ENCODE data around the gene ERC2. TPM values are rescaled to one million over a fixed set of nuclear protein-coding genes. Genes with fewer than 3 reads are reported as not detected.
A peak's percentile ranks its signal among the peaks of the same experiment; 100 is the strongest.

ERC2 gene
- total and polyA plus RNA-seq, 2 of the 8 experiments (the other 6 are each of a cell fraction or from before 2014, with no cell fraction given) = 16.4 to 22.8 TPM

- TF ChIP-seq TAF7 (optimal IDR thresholded peaks at IDR 0.05; ENCODE audit: borderline replicate concordance, low read depth, low read length) (peak; percentile 13), RNF2 (IDR thresholded peaks at IDR 0.05; ENCODE audit: borderline replicate concordance, low read depth, low read length, missing control alignments, poor library complexity, severe bottlenecking) (no peak), USF2 (IDR thresholded peaks at IDR 0.05; ENCODE audit: low read length) (no peak), POU5F1 (IDR thresholded peaks at IDR 0.05; ENCODE audit: low read depth, low read length) (no peak), TEAD4 (IDR thresholded peaks at IDR 0.05; ENCODE audit: low read depth, low read length) (peak; percentile 92), SAP30 (IDR thresholded peaks at IDR 0.05; ENCODE audit: insufficient read depth, insufficient replicate concordance, low read length) (no peak), SP1 (IDR thresholded peaks at IDR 0.05; ENCODE audit: low read depth, low read length) (no peak), CHD2 (IDR thresholded peaks at IDR 0.05; ENCODE audit: low read length) (no peak), SP4 (IDR thresholded peaks at IDR 0.05; ENCODE audit: low read length) (no peak), POLR2A (IDR thresholded peaks at IDR 0.05; ENCODE audit: control extremely low read depth in 1 of 2, low read depth in 2 of 2, low read length in 2 of 2) (no peak), GABPA (IDR thresholded peaks at IDR 0.05; ENCODE audit: borderline replicate concordance, insufficient read depth, low read length) (no peak), SUZ12 (IDR thresholded peaks at IDR 0.05; ENCODE audit: low read length) (no peak), SIN3A (conservative IDR thresholded peaks at IDR 0.05 in 1 of 2, IDR thresholded peaks at IDR 0.05 in 1 of 2; ENCODE audit: low read depth in 1 of 2, low read length in 2 of 2) (0 out of 4 replicates have a peak, but pooled peaks of 1 of the 2 experiments have one; percentile 9), GTF2F1 (IDR thresholded peaks at IDR 0.05; ENCODE audit: borderline replicate concordance, low read depth, low read length) (no peak), RBBP5 (IDR thresholded peaks at IDR 0.05; ENCODE audit: borderline replicate concordance, low read depth, low read length) (peak; percentile 93; the same call in 1 of the 2 replicates), NRF1 (IDR thresholded peaks at IDR 0.05; ENCODE audit: low read depth, low read length) (no peak), CTCF (IDR thresholded peaks at IDR 0.05; ENCODE audit: control extremely low read depth in 1 of 3, insufficient read depth in 1 of 3, low read depth in 1 of 3, low read length in 3 of 3) (peak; percentile 74 to 99 (median 79)), CEBPB (IDR thresholded peaks at IDR 0.05; ENCODE audit: low read depth, low read length) (no peak), BACH1 (IDR thresholded peaks at IDR 0.05; ENCODE audit: low read length) (no peak), TBP (IDR thresholded peaks at IDR 0.05; ENCODE audit: low read depth, low read length) (peak; percentile 42; the same call in 1 of the 2 replicates)
Observed at GRCh38 chr3:56468184-56469106, at the start of gene ERC2 (continued).

Data from H1 (cell line).